Measurements from ENCODE around the gene PDE8A. TPM values are rescaled to one million over a fixed set of nuclear protein-coding genes. Genes with fewer than 3 reads are reported as not detected.
"Not testable (repeated sequence)": the region's sequence is repeated elsewhere in the genome, so short reads cannot be mapped to it uniquely, and the experiment has no call there.

Gene PDE8A
- total RNA-seq, 6 experiments from 2014 or later = 32.7 to 40.5 (median 37.4) TPM

DNA sequence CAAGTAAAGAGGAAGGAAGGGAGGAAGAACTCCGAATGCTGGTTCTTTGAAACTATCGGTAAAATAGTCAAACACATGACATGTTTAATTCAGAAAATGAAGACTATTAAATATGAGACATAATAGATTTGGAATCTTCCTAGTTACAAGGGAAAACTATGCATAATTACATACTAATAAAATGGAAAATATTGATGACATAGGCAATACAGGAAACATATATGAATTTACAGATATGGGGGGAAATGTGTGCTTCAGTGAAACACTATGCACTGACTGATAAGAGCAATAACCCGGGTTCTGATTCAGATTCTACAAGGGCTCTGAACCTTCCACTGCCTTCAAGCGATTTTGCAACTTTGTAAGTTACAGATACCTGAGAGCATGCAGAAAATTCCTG lies 185.9 kb downstream of the PDE8A start:
- Histone ChIP-seq H3K4me3 (no peak overlapping the region), H3K27ac (no peak overlapping the region), H3K4me1 (peaks cover 0 to 7% (median 0%) of the 10 kb centered on the region in 4 donors), H3K9me3 (no peaks in the 10 kb centered on the region), H3K27me3 (no peaks in the 10 kb centered on the region), H3K36me3 (no peaks in the 10 kb centered on the region)
- no peak for ATAC-seq
- TF ChIP-seq POLR2A (IDR thresholded peaks at IDR 0.05) = no peak
- TF ChIP-seq, protein P1, sequence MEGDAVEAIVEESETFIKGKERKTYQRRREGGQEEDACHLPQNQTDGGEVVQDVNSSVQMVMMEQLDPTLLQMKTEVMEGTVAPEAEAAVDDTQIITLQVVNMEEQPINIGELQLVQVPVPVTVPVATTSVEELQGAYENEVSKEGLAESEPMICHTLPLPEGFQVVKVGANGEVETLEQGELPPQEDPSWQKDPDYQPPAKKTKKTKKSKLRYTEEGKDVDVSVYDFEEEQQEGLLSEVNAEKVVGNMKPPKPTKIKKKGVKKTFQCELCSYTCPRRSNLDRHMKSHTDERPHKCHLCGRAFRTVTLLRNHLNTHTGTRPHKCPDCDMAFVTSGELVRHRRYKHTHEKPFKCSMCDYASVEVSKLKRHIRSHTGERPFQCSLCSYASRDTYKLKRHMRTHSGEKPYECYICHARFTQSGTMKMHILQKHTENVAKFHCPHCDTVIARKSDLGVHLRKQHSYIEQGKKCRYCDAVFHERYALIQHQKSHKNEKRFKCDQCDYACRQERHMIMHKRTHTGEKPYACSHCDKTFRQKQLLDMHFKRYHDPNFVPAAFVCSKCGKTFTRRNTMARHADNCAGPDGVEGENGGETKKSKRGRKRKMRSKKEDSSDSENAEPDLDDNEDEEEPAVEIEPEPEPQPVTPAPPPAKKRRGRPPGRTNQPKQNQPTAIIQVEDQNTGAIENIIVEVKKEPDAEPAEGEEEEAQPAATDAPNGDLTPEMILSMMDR (IDR thresholded peaks at IDR 0.05) = no peak
- 51% methylated on average over 4 of the region's 4 CpGs for WGBS (ENCODE audit: insufficient coverage, low coverage, low lambda C conversion rate, missing lambda C conversion rate)
- intact Hi-C loops (cut with DNase I) = no loop called here
- no peak for DNase-seq

DNA sequence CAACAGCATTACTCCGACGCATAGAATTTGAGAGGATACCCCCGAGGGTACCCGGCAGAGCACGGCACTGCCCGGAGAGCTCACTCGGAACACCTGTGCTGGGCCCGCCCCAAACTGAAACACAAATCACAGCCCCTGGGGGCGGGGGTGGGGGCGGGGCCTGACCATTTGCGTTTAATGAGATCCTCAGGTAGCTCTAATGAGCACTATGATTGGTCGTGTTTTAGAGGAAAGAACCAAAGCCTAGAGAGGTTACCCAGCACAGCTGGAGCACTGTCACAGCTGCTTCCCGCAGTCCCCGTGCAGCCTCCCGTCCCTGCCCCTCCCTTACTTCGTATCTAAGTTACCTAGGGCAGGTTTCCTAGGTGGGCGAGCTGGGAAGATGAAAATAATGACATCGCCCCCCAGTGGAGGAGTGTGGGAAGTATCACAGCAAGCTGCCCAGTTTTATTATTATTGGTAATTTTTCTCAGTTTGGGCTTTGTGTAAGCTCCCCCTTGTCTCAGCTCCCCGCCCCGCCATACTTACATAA lies 187.1 kb downstream of the PDE8A start:
- no peaks in the 10 kb centered on the region for H3K9me3 ChIP-seq
- H3K4me1 ChIP-seq = peaks cover 0 to 7% (median 0%) of the 10 kb centered on the region in 4 donors
- TF ChIP-seq, protein P1 (IDR thresholded peaks at IDR 0.05) = peak; percentile 30 to 52 (median 38)
- no peak for TF ChIP-seq POLR2A (IDR thresholded peaks at IDR 0.05)
- no peaks in the 10 kb centered on the region for H3K36me3 ChIP-seq
- no peaks in the 10 kb centered on the region for H3K27me3 ChIP-seq
- ATAC-seq (peak; percentile 70 to 93 (median 90)), DNase-seq (peak in 2 of 3 donors; percentile 48 to 57)
- WGBS (ENCODE audit: insufficient coverage, low coverage, low lambda C conversion rate, missing lambda C conversion rate) = 6% methylated on average over 19 of the region's 20 CpGs
- no peak overlapping the region for H3K27ac ChIP-seq
- intact Hi-C loops (cut with DNase I) = no loop called here
- peak overlapping the region in 2 of 3 donors; percentile 8 to 32 for H3K4me3 ChIP-seq

GRCh38 chr15:85171736-85172135 lies 190.1 kb downstream of the PDE8A start:
- Histone ChIP-seq H3K9me3 (no peaks in the 10 kb centered on the region), H3K27me3 (no peaks in the 10 kb centered on the region), H3K36me3 (no peaks in the 10 kb centered on the region), H3K4me3 (no peak overlapping the region), H3K4me1 (peaks cover 0 to 7% (median 0%) of the 10 kb centered on the region in 4 donors), H3K27ac (no peak overlapping the region)
- intact Hi-C loops (cut with DNase I) = loop anchor here in 1 of 2 donors (10.0 kb wide), 1 partner anchor 217 kb away; no protein-coding TSS in a partner anchor
- TF ChIP-seq POLR2A (IDR thresholded peaks at IDR 0.05) = no peak
- TF ChIP-seq, protein P1 (IDR thresholded peaks at IDR 0.05) = no peak
- DNase-seq (no peak), ATAC-seq (no peak)
- WGBS (ENCODE audit: insufficient coverage, low coverage, low lambda C conversion rate, missing lambda C conversion rate) = 85% methylated on average over 3 of the region's 4 CpGs

DNA sequence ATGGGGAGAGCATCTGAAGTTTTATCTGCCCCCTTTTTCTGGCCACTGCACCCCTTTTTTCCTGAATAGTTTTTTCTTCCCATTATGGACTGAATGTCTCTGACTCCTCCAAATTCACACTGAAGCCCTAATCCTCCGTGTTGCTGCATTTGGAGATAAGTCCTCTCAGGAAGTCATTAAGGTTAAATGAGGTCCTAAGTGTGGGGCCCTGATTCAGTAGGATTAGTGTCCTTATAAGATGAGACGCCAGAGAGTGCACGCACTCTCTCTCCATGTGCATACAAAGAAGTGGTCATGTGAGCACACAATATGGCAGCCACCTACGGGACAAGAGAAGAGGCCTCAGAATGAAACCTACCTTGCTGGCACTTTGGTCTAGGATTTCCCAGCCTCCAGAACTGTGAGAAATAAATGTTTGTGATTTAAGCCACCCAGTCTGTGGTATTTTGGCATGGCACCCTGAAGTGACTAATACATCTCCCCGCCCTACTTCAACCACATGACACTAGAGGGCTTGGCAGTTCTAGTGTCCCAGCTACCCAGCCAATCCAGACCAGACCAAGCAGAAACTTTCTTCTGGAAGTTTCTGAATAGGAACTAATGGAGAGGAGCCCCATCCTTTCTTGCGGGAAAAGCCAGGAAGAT lies 191.3 kb downstream of the PDE8A start:
- ATAC-seq = no peak
- H3K27ac ChIP-seq = no peak overlapping the region
- DNase-seq = no peak
- intact Hi-C loops (cut with DNase I) = loop anchor here in 1 of 2 donors (10.0 kb wide), 1 partner anchor 218 kb away; no protein-coding TSS in a partner anchor
- H3K36me3 ChIP-seq = no peaks in the 10 kb centered on the region
- TF ChIP-seq POLR2A (IDR thresholded peaks at IDR 0.05) = no peak
- TF ChIP-seq, protein P1 (IDR thresholded peaks at IDR 0.05) = no peak
- peaks cover 0 to 7% (median 0%) of the 10 kb centered on the region in 4 donors for H3K4me1 ChIP-seq
- no peak overlapping the region for H3K4me3 ChIP-seq
- H3K9me3 ChIP-seq = no peaks in the 10 kb centered on the region
- no peaks in the 10 kb centered on the region for H3K27me3 ChIP-seq
- WGBS (ENCODE audit: insufficient coverage, low coverage, low lambda C conversion rate, missing lambda C conversion rate) = 74% methylated on average over 4 of the region's 6 CpGs

DNA sequence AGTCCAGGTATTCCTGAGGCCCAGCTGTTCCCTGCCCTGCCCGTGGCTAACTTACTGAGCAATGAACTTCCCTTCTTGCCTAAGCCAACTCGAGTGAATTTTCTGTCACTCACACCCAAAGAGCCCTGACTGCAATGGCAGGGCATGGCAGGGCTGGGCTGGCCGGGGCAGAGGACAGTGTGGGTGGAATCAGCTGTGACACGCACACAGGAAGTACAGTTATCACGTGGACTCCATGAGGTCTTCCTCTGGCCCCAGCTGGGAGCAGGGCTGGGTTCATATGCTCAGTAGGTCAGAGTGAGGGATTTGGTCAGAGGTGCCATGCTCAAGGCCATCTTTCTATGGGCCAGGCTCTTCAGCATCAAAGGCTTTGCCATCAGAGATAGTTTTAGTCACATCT lies 192.0 kb downstream of the PDE8A start:
- not testable (repeated sequence) for ATAC-seq, H3K9me3 ChIP-seq, H3K27ac ChIP-seq, DNase-seq, H3K27me3 ChIP-seq, H3K4me3 ChIP-seq, H3K36me3 ChIP-seq, H3K4me1 ChIP-seq
- 61% methylated on average over 3 of the region's 5 CpGs for WGBS (ENCODE audit: insufficient coverage, low coverage, low lambda C conversion rate, missing lambda C conversion rate)
- intact Hi-C loops (cut with DNase I) = loop anchor here in 1 of 2 donors (10.0 kb wide), 1 partner anchor 219 kb away; no protein-coding TSS in a partner anchor

Measured in right lobe of liver (tissue), 6 donors.